ENCODE results near the gene BCKDHA. TPM values are rescaled to one million over a fixed set of nuclear protein-coding genes. Genes with fewer than 3 reads are reported as not detected.
"Not testable (repeated sequence)": the region's sequence is repeated elsewhere in the genome, so short reads cannot be mapped to it uniquely, and the experiment has no call there.

The BCKDHA gene
- total RNA-seq, 1 donor from 2014 or later = 16.3 TPM

DNA sequence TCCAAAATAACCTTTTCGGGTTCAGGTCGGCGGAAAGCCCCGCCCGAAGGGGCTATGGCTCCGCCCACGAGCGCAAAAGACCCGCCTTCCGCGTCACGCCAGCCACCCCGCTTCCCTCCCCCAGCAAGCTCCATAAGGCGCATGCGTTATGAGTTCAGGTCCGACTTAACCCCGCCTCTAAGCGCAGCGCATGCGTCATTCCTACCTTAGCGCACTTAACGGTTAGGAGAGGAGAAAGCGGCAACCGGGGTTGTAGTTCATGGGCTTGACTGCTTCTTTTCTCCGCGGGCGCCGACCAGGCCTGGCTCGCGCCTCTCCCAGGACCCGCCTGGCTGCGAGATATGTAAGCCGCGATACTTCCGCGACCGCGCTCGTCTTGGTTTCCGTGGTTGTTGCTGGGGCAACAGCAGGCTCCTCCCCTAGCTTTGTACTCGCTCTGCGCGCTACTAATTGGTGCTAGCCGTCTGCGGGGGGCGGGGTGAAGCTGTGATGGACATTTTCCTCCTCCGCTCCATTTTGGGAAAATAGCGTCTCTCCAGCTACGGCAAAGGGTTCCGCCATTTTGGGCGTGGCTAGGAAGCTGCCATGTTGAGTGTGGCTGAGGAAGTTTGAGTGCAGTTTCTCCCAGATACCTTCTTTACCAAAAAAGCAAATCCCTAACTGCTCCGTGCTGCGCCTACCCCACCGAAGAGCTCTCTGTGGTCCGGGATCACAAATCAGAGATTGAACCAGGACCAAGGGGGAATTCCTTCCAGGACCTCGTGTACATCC, 33.7 kb upstream of the BCKDHA start, which contains the start of gene B9D2:
TSS of gene B9D2 (minus strand) at position 397 of the 771 bp plus-strand sequence. CDS start 630 bp downstream, outside the sequence.
- H3K36me3 Mint-ChIP-seq (ENCODE audit: insufficient read depth) = peaks cover 3% of the 10 kb centered on the region
- H3K4me3 Mint-ChIP-seq (ENCODE audit: low read depth) = peak within 1 kb of the TSS; percentile 93
- H3K27ac Mint-ChIP-seq = peak within 1 kb of the TSS; percentile 100

DNA sequence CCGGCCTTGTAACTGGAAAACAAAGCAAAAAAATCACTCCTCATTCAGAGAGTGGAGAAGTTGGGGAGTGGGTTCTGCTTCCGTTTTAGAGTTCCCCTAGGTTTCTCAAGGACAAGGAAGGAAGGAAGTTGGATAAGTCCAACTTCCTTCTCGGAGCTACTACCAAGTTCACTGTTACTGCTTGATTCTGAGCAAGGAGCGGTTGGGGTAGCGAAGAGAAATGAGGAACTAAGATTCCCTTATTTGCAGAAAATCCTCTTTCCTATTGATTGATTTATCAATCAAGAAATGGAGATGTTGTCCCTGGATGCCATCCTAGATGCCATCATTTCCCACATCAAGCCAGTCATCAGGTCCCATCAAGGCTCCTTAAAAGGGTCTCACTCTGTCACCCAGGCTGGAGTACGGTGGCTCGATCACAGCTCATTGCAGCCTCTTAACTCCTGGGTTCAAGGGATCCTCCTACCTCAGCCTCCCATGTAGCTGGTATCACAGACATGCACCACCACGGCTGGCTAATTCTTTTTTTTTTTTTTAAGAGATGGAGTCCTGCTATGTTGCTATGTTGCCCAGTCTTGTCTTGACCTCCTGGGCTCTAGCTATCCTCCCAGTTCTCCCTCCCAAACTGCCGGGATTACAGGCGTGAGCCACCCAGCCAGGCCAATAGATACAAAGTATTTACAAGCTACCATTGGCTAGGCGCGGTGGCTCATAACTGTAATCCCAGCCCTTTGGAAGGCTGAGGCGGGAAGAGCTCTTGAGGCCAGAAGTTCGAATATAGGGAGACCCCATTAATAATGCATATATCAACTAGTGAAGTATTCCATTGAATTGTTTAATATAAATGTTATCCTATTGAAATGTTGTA, 32.9 kb upstream of the BCKDHA start:
- TF ChIP-seq, protein P1, sequence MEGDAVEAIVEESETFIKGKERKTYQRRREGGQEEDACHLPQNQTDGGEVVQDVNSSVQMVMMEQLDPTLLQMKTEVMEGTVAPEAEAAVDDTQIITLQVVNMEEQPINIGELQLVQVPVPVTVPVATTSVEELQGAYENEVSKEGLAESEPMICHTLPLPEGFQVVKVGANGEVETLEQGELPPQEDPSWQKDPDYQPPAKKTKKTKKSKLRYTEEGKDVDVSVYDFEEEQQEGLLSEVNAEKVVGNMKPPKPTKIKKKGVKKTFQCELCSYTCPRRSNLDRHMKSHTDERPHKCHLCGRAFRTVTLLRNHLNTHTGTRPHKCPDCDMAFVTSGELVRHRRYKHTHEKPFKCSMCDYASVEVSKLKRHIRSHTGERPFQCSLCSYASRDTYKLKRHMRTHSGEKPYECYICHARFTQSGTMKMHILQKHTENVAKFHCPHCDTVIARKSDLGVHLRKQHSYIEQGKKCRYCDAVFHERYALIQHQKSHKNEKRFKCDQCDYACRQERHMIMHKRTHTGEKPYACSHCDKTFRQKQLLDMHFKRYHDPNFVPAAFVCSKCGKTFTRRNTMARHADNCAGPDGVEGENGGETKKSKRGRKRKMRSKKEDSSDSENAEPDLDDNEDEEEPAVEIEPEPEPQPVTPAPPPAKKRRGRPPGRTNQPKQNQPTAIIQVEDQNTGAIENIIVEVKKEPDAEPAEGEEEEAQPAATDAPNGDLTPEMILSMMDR (IDR thresholded peaks at IDR 0.05; ENCODE audit: unreplicated experiment) = no peak
- H3K4me3 Mint-ChIP-seq (ENCODE audit: low read depth) = peak overlapping the region; percentile 93
- peaks cover 3% of the 10 kb centered on the region for H3K36me3 Mint-ChIP-seq (ENCODE audit: insufficient read depth)
- H3K27ac Mint-ChIP-seq = peak overlapping the region; percentile 100
- H3K9me3 Mint-ChIP-seq (ENCODE audit: low read depth) = no peaks in the 10 kb centered on the region
- H3K4me1 Mint-ChIP-seq (ENCODE audit: low read depth) = peaks cover 11% of the 10 kb centered on the region
- DNase-seq (ENCODE audit: low spot score, unreplicated experiment) = no peak
- no peaks in the 10 kb centered on the region for H3K27me3 Mint-ChIP-seq

More for the DNA sequence above, 33.7 kb upstream of the BCKDHA start, which contains the start of gene B9D2:
- H3K27me3 Mint-ChIP-seq = no peaks in the 10 kb centered on the region
- DNase-seq (ENCODE audit: low spot score, unreplicated experiment) = peak; percentile 89
- H3K4me1 Mint-ChIP-seq (ENCODE audit: low read depth) = peaks cover 11% of the 10 kb centered on the region
- TF ChIP-seq, protein P1 (IDR thresholded peaks at IDR 0.05; ENCODE audit: unreplicated experiment) = no peak
- H3K9me3 Mint-ChIP-seq (ENCODE audit: low read depth) = no peaks in the 10 kb centered on the region

DNA sequence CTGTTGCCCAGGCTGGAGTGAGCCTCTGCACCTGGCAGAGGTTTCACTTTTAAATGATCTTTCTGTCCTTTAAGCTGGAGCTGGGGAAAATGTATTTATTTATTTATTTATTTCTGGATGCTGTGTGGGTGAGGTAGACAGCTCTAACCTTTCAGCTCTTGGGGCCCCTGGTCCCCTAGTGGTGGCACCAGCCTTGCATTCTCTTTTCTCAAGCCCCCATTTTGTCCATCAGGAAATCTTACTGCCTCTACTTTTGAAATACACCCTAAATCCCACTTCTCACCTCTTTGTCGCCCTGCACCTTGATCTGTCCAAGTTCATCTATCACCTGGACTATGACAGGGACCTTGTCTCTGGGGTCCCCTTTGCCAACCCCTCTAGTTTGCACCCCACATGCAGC, 31.5 kb upstream of the BCKDHA start:
- no peak overlapping the region for H3K4me3 Mint-ChIP-seq (ENCODE audit: low read depth)
- peaks cover 3% of the 10 kb centered on the region for H3K36me3 Mint-ChIP-seq (ENCODE audit: insufficient read depth)
- peaks cover 11% of the 10 kb centered on the region for H3K4me1 Mint-ChIP-seq (ENCODE audit: low read depth)
- no peaks in the 10 kb centered on the region for H3K9me3 Mint-ChIP-seq (ENCODE audit: low read depth)
- peak overlapping the region; percentile 69 for H3K27ac Mint-ChIP-seq
- DNase-seq (ENCODE audit: low spot score, unreplicated experiment) = no peak
- TF ChIP-seq, protein P1 (IDR thresholded peaks at IDR 0.05; ENCODE audit: unreplicated experiment) = peak; percentile 45
- H3K27me3 Mint-ChIP-seq = no peaks in the 10 kb centered on the region

DNA sequence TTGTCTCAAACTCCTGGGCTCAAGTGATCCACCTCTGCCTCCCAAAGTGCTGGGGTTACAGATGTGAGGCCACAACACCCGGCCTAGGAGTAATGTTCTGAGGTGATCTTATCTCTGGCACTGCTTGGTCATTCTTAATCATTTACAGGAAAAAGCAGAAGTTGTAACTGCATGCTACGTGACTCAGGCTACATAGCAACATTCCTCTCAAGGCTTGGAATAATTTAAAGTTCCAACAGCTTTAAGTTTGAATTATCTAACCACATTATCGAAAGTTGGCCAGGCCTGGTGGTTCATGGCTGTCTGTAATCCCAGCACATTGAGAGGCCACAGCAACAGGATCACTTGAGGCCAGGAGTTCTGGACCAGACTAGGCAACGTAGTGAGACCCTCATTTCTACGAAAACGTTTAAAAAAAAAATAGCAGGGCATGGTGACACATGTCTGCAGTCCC, 29.7 kb upstream of the BCKDHA start:
- H3K9me3 Mint-ChIP-seq (ENCODE audit: low read depth) = no peaks in the 10 kb centered on the region
- H3K27ac Mint-ChIP-seq = peak overlapping the region; percentile 24
- H3K4me1 Mint-ChIP-seq (ENCODE audit: low read depth) = peaks cover 11% of the 10 kb centered on the region
- H3K4me3 Mint-ChIP-seq (ENCODE audit: low read depth) = no peak overlapping the region
- H3K27me3 Mint-ChIP-seq = no peaks in the 10 kb centered on the region
- no peak for DNase-seq (ENCODE audit: low spot score, unreplicated experiment)
- H3K36me3 Mint-ChIP-seq (ENCODE audit: insufficient read depth) = peaks cover 3% of the 10 kb centered on the region
- TF ChIP-seq, protein P1 (IDR thresholded peaks at IDR 0.05; ENCODE audit: unreplicated experiment) = no peak

DNA sequence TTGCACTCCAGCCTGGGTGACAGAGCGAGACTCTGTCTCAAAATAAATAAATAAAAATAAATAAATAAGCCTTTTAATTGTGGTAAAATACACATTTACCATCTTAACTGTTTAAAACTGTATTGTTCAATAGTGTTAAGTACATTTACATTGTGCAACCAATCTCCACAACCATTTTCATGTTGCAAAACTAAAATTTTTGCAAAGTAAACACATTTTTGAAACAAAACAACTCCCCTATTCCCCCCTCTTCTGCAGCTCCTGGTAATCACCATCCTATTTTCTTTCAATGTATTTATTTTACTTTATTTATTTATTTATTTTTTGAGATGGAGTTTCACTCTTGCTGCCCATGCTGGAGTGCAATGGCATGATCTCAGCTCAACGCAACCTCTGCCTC, 27.8 kb upstream of the BCKDHA start:
- no peak for DNase-seq (ENCODE audit: low spot score, unreplicated experiment)
- H3K4me1 Mint-ChIP-seq (ENCODE audit: low read depth) = peaks cover 7% of the 10 kb centered on the region
- H3K4me3 Mint-ChIP-seq (ENCODE audit: low read depth) = no peak overlapping the region
- H3K36me3 Mint-ChIP-seq (ENCODE audit: insufficient read depth) = peaks cover 3% of the 10 kb centered on the region
- TF ChIP-seq, protein P1 (IDR thresholded peaks at IDR 0.05; ENCODE audit: unreplicated experiment) = no peak
- no peak overlapping the region for H3K27ac Mint-ChIP-seq
- no peaks in the 10 kb centered on the region for H3K27me3 Mint-ChIP-seq
- H3K9me3 Mint-ChIP-seq (ENCODE audit: low read depth) = no peaks in the 10 kb centered on the region

DNA sequence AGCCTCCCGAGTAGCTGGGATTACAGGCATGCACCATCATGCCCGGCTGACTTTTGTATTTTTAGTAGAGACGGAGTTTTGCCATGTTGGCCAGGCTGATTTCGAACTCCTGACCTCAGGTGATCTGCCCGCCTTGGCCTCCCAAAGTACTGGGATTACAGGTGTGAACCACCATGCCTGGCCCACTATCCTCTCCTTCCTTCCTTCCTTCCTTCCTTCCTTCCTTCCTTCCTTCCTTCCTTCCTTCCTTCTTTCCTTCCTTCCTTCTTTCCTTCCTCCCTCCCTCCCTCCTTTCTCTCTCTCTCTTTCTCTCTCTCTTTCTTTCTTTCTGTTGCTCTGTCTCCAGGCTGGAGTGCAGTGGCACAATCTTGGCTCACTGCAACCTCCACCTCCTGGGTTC, 26.5 kb upstream of the BCKDHA start:
- H3K27me3 Mint-ChIP-seq; H3K27ac Mint-ChIP-seq; H3K4me3 Mint-ChIP-seq (ENCODE audit: low read depth); H3K4me1 Mint-ChIP-seq (ENCODE audit: low read depth); H3K36me3 Mint-ChIP-seq (ENCODE audit: insufficient read depth); H3K9me3 Mint-ChIP-seq (ENCODE audit: low read depth); DNase-seq (ENCODE audit: low spot score, unreplicated experiment): not testable (repeated sequence)

All from progenitor cell of endocrine pancreas (in vitro differentiated cells).